GM12875 (cell line): Measurements from ENCODE around the gene LMX1A.

Experiments used
- H3K4me3 ChIP-seq: one replicate; pipeline ENCODE4 v1.5.1; 2011; ENCODE audit warnings: low read depth, low read length, control low read depth
- TF ChIP-seq, protein P1 (sequence below): IDR thresholded peaks from 2 replicates; pipeline ENCODE4 v1.5.1; 2011; ENCODE audit warnings: low read depth, mild to moderate bottlenecking, control low read depth, inconsistent platforms, low read length, moderate library complexity, borderline replicate concordance; ENCODE audit not compliant: insufficient read depth

The LMX1A gene

DNA sequence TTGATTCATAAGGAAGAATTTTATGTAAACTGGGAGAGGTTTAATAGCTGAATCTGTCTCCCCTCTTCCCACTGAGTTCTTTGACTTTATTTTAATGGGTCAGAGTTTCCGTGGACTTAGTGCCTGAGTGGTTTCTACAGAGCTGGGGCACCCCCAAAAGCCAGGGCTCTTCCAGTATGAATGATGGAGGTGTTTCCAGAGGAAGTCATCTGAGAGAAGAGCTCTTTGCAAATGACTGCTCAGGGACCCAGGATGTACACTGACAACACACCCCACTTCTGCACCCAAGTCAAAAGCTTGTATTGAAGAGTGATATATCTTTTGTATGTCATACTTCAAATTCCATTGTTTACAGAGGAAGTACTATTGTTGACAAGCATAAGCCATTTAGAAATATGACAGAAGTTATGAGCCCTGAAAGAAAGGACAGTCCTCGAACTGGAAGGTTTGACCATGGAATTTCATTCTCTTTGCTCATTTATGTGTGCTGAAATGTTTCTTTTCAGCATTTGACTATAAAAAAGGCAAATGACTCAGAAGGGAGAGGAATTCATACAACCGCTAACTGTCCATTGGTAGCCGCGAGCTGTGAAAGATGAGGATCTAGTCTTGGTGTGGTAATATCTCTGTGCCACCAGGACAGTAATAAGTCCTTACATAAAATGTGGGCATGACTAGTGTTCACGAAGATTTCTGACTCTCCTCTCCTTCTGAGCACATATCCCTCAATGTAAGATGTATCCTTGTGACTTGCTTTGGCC is 25.4 kb upstream of the LMX1A start:
- H3K4me3 ChIP-seq: no peak overlapping the region
- TF ChIP-seq, protein P1, sequence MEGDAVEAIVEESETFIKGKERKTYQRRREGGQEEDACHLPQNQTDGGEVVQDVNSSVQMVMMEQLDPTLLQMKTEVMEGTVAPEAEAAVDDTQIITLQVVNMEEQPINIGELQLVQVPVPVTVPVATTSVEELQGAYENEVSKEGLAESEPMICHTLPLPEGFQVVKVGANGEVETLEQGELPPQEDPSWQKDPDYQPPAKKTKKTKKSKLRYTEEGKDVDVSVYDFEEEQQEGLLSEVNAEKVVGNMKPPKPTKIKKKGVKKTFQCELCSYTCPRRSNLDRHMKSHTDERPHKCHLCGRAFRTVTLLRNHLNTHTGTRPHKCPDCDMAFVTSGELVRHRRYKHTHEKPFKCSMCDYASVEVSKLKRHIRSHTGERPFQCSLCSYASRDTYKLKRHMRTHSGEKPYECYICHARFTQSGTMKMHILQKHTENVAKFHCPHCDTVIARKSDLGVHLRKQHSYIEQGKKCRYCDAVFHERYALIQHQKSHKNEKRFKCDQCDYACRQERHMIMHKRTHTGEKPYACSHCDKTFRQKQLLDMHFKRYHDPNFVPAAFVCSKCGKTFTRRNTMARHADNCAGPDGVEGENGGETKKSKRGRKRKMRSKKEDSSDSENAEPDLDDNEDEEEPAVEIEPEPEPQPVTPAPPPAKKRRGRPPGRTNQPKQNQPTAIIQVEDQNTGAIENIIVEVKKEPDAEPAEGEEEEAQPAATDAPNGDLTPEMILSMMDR: no peak

DNA sequence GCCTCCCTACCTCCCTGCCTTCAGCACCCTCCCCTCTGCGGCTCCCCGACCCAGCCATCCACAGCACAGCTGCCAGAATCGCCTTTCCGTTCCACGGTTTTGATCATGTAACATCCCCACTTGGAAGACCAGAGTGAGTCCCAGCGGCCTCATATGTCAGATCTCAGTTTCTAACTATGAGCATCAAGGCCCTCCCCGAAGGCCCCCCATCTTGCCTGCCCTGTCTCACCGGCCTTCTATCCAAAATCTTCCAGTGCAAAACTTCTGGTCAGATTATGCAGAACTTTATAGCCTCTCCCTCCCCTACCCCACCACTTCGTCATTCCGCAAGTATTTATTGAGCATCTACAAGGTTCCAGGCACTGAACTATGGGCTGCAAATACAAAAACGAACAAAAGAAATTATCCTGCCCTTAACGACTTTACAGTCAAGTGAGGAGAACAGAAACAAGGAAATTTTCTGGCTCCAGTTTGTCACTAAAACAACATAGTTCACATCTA is 20.3 kb upstream of the LMX1A start:
- TF ChIP-seq, protein P1: no peak
- H3K4me3 ChIP-seq: no peak overlapping the region

DNA sequence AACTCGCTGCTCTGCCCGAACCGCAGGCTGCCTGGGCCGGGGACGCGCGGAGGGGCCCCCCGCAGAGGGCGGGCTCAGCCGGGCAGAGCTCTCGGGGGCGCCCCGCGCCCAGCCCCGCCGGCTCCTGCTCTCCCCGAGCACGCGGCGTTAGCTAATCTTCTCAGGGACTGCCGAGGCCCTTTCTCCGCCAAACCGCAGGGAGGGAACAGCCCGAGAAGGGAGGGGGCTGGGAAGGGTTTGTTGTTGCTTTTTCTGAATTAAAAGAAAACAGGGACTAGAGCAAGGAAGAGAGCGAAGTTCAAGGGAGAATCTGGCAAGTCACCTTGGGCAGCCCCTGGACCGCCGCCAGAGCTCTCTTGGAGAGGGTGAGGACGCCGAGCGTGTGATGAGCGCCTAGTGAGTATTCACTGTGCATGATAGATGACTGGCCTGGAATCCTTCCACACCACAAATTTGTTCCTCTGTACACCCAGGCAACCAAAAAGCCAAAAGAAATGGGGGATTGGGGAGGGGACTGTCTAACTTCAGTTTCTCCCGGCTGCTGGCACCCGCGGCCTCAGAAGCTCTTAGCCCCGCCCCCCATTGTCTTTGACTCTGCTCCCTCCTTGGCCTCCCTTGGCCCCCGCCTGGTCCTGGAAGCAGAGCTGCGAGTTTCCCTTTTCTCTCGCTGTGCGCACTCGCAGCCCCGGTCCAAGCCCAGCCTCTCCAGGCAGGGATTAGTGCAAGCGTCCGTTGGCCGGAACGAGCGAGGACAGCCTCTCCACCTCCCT is 19.7 kb upstream of the LMX1A start:
- H3K4me3 ChIP-seq: no peak overlapping the region
- TF ChIP-seq, protein P1: no peak

DNA sequence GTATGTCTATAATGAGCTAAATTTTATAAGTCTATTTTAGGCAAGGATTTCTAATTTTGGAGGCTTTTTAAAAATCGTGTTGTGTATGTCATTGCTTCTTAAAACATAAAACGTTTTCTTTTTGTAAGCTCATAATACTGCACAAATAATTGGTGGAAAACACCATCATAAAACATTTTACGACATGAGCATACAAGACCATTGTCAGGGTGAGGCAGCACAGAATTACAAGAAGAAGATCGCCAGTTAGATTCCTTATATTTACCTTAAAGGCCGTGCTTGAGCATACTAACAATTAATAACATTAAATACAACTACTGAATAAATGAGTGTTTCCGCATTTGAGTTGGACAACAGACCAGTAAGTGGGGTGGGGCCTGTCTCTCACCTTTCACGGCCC is 19.1 kb upstream of the LMX1A start:
- no peak overlapping the region for H3K4me3 ChIP-seq
- TF ChIP-seq, protein P1: no peak

DNA sequence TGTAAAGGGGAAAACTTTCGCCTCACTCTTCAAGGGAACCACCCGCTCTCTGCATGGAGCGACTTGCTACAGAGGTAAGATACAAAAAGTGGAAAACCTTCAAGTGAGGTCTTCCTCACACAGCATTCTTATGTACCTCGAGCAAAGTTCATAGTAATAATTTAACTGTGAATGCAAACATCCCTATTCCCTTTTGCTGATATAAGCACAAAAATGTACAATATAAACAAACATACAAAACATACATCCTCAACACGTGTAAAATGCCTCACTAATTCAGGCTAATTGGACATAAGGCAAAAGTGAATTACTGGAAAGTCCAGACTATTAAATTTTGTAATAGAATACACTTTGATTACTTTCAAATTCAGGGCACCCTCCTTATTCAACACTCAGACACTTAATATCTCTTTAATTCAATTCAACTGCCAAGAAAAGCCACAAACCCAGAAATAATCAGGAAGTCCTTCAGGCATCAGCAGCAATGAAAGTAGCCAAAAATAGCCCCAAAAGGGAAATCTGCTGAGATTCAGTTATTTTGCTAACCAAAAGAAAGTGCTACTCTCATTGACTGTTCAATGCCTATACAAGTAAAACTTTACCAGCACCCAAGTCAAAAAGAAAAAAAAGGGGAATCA is 15.2 kb upstream of the LMX1A start:
- TF ChIP-seq, protein P1: no peak
- H3K4me3 ChIP-seq: no peak overlapping the region

DNA sequence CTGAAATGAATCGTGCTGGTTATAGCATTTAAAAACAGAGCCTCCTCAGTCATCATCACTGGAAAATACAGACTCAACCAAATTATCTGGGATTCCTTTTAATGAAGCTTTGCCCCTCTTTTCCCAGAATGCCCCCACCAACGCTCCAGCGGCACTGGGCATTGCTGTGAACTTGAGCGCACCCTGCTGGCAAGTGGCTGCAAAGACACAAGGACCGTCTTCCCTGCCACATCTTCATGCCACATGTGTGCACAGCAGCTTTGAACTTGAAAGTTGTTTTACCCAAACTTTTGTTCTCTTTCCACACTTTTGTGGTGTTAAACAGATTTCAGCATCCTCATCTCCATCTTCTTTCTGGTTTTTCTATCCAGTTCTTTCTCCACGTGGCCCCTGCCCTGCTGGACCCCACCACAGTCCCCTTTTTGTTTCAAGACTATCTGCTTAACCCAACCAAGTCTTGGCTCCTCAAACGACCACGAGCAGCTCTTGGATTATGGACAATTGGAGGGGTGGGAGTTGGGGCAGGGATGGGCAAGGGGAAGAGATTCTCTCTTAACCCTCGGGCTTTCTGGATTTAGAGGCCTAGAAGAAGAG is 12.8 kb upstream of the LMX1A start:
- TF ChIP-seq, protein P1: peak; percentile 95

More for the DNA sequence above, 12.8 kb upstream of the LMX1A start:
- no peak overlapping the region for H3K4me3 ChIP-seq
